IPS-15b (cell line): ENCODE data around the gene LZTFL1.

Experiments used
- H3K27me3 ChIP-seq: one replicate; pipeline ENCODE4 v1.6.1; 2013; ENCODE audit warnings: low read length; ENCODE audit not compliant: control insufficient read depth, insufficient read depth
- H3K36me3 ChIP-seq: one replicate; pipeline ENCODE4 v1.6.1; 2013; ENCODE audit warnings: low read length; ENCODE audit not compliant: control insufficient read depth, insufficient read depth
- H3K4me1 ChIP-seq: one replicate; pipeline ENCODE4 v1.6.1; 2013; ENCODE audit warnings: mild to moderate bottlenecking, low read length; ENCODE audit not compliant: control insufficient read depth, insufficient read depth
- H3K4me3 ChIP-seq: one replicate; pipeline ENCODE4 v1.5.1; 2013; ENCODE audit warnings: low read depth, low read length
- H3K9ac ChIP-seq: one replicate; pipeline ENCODE4 v1.6.1; 2013; ENCODE audit warnings: low read depth, mild to moderate bottlenecking, low read length
- H3K9me3 ChIP-seq: one replicate; pipeline ENCODE4 v1.6.1; 2013; ENCODE audit warnings: mild to moderate bottlenecking, low read length; ENCODE audit not compliant: control insufficient read depth, insufficient read depth

Gene LZTFL1

DNA sequence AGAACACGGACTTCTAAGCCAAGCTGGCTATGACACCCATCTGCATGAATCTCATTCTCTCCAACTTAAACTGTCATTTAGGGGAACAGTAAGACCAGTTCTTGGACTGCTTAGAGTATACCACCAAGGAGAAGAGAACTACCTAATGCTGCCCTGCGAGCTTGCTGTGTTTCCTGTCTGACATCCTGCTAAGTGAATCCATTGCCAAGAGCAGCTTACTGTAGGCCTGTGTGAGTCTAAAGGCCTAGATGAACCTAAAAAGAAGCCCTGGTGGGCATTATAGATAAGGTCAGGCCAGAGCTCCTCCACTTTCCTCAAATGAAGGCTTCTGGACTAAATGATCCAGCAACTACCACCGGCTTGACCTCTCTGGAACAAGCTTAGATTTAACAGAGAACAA, 15.0 kb downstream of the LZTFL1 start:
- Histone ChIP-seq H3K9ac (no peak overlapping the region), H3K4me1 (no peaks in the 10 kb centered on the region), H3K9me3 (no peaks in the 10 kb centered on the region), H3K4me3 (no peak overlapping the region), H3K36me3 (no peaks in the 10 kb centered on the region), H3K27me3 (no peaks in the 10 kb centered on the region)

DNA sequence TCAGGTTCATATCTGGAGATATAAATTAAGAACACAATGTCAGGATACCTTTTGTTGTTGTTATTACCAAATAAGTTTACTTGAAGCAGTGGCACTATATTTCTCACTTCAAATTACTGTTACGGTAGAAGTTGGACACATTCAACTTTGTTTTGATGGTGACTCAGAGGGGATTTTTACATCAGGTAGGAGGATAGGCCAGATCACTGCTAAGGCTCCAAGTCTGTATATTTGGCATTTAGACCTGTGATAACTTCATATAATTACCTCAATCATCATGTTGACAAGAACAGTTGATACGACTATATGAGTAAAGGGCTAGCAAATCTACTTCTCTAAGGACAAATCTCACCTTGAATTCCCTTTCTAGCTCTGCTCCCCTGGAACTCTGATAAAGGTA, 15.6 kb downstream of the LZTFL1 start:
- Histone ChIP-seq H3K9ac (no peak overlapping the region), H3K9me3 (no peaks in the 10 kb centered on the region), H3K4me3 (no peak overlapping the region), H3K36me3 (no peaks in the 10 kb centered on the region), H3K4me1 (no peaks in the 10 kb centered on the region), H3K27me3 (no peaks in the 10 kb centered on the region)

DNA sequence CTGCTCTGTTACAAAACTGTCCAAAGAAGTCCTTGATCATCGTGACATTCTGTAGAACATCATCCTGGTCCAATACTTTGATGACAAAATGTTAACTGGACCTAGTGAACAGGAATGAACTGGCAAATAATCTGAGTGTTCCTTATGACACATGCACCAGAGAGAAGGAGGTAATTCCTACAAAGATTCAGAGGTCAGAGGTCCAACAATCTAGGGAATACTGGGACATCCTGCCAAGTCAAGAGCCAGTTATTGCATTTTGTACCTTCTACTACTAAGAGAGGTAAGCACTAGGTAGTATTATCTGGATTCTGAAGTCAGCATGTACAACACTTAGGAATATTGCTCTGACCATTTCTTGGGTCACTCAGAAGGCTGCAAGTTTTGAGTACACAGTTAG, 20.8 kb downstream of the LZTFL1 start:
- Histone ChIP-seq H3K9me3 (no peaks in the 10 kb centered on the region), H3K36me3 (no peaks in the 10 kb centered on the region), H3K27me3 (no peaks in the 10 kb centered on the region), H3K4me1 (no peaks in the 10 kb centered on the region), H3K4me3 (no peak overlapping the region), H3K9ac (no peak overlapping the region)

DNA sequence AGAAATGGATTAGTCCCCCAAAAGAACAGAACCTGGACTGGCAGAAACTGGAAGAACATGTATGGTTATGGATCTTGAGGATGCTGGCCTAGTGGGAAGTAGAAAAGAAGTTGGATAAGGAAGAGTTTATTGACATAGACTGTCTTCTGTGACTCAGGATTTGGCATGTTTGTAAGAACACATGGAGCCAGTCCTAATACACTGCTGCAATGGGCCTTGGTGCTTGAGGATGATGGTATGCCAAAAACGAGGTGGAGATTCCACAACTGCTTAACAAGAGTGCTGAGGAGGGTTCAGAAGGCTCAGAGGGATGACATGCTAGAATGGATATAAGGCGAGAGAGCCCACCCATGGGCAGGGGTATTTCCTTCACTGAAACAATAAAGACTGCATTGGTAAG, 22.4 kb downstream of the LZTFL1 start:
- H3K9ac ChIP-seq: no peak overlapping the region
- no peak overlapping the region for H3K4me3 ChIP-seq
- no peaks in the 10 kb centered on the region for H3K9me3 ChIP-seq
- no peaks in the 10 kb centered on the region for H3K27me3 ChIP-seq
- no peaks in the 10 kb centered on the region for H3K4me1 ChIP-seq
- no peaks in the 10 kb centered on the region for H3K36me3 ChIP-seq

DNA sequence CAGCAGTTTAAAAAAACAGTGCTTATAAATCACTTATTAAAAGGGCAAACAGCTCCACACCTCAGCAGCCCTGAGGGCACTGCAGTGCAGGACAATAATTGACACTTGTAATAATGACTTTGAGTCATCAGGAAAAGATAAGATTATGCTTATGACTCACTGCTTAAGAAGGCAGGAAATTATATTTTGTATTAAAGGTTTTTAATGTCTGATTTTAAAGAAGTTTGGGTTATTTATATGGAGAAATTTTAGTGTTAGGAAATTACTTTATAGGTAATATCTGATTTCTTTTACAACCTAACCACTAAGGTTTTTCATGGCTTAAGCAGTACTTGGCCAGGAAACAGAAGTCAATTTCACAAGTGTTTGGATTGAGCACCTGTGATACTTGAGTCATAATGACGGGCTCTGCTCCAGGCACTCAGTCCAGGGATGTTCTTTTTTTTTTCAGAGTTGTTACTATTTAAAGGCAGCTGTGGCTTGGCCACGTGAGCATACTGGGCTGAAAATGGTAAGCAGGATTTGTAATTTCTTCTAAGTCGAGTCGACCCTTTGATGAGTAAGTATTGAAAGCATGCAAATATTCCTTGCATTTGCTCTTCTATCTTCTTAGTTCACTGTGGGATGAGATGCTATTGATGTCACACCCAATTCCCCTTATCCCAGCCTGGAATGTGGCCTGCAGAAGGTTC, 23.9 kb downstream of the LZTFL1 start:
- H3K27me3 ChIP-seq: no peaks in the 10 kb centered on the region
- H3K4me3 ChIP-seq: no peak overlapping the region

DNA sequence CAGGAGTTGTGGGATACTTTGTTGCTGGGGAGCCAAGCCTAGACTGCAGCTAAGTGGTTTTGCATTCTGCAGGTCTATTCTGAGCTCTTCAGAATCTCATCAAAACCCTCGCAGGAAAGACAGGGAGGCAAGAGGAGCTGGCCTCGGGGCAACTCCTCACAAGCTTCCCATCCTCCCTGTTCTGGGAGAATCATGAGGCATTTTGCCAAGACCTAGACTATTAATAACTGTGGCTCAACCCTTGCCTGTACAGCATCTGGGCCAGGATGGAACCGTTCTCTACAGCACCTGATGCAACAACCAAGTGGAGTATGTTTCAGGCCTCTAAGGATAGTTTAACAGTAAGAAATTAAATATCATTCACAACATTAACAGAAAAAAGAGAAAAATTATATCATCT, 25.4 kb downstream of the LZTFL1 start:
- H3K9ac ChIP-seq: no peak overlapping the region
- H3K4me1 ChIP-seq: no peaks in the 10 kb centered on the region
- no peaks in the 10 kb centered on the region for H3K9me3 ChIP-seq
- H3K27me3 ChIP-seq: no peaks in the 10 kb centered on the region
- no peaks in the 10 kb centered on the region for H3K36me3 ChIP-seq
- no peak overlapping the region for H3K4me3 ChIP-seq

More for the DNA sequence above, 23.9 kb downstream of the LZTFL1 start:
- Histone ChIP-seq H3K36me3 (no peaks in the 10 kb centered on the region), H3K4me1 (no peaks in the 10 kb centered on the region), H3K9me3 (no peaks in the 10 kb centered on the region), H3K9ac (no peak overlapping the region)

DNA sequence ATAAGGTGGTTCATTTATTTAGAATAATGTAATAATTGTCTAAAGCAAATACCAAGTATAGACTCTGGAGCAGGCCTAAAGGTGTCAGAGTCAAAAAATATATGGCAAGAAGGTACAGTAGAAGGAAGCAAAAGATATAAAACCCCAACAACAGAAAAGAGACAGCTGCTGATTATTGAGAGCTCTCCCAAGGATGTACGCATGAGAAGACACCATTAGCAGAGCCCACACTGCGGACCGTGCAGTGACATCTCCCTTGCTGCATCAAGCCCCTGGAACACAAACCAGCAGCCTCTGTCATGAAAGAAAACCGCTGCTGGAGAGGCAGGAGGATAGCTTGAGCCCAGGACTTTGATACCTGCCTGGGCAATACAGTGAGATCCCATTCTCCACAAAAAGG, 27.6 kb downstream of the LZTFL1 start:
- Histone ChIP-seq H3K9ac (no peak overlapping the region), H3K27me3 (no peaks in the 10 kb centered on the region), H3K4me1 (no peaks in the 10 kb centered on the region), H3K36me3 (no peaks in the 10 kb centered on the region), H3K9me3 (no peaks in the 10 kb centered on the region), H3K4me3 (no peak overlapping the region)

DNA sequence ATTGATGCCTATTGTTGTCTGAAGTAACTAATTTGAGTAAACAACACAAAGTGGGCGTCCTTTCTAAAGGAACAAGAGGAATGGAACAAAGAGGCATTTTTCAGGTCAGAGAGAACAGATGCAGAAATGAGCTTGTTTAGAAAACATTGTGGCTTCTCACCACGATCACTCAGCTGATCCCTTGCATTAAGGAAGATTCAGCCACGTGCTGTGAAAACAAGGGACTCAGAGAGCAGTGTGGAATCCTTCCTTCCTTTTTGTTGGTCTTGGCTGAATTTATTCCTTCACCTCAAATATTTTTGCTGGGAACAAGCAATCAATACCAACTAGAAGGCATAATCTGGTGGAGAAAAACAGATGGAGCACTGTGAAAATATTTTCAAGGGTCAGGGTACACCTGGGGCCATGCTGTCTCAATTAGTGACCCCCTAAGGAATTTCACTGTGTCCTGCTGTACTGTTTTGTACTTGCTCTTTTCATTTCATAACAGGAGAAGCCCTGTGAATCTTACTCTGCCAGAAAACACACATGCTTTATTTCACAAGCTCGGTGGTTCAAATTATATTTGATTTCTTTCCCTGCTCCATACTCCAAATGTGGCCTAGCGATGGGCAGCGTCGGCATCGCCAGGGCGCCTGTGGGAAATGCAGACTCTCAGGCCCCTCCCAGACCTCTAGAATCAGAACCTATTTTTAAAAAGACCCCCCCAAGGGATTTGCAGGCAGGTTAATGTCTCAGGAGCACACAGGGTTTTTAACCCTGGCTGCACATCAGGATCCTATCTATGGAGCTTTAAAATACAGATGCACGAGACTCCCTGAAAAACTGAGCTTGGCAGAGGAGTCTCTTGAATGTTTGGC, 34.0 kb downstream of the LZTFL1 start:
- no peaks in the 10 kb centered on the region for H3K36me3 ChIP-seq
- H3K9me3 ChIP-seq: no peaks in the 10 kb centered on the region
- no peak overlapping the region for H3K9ac ChIP-seq
- no peak overlapping the region for H3K4me3 ChIP-seq
- H3K4me1 ChIP-seq: no peaks in the 10 kb centered on the region
- no peaks in the 10 kb centered on the region for H3K27me3 ChIP-seq

DNA sequence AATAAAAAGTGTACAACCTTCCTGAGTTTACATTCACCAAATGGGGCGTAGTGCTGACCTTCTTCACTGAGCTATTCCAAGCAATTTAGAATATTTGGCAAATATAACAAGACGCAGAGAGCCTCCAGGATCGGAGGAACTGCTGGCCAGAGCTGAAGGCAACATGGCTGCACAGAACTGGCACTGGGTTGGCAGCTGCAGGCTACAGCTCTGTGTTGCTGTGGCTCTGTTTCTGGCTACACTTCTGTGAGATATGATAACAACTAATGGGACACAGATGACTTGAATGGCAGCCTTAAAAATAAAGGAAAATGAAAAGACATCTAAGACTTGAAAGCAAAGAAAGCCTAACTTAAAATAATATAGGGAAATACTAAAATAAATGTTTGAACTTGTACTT, 34.8 kb downstream of the LZTFL1 start:
- Histone ChIP-seq H3K9ac (no peak overlapping the region), H3K4me1 (no peaks in the 10 kb centered on the region), H3K9me3 (no peaks in the 10 kb centered on the region), H3K36me3 (no peaks in the 10 kb centered on the region), H3K27me3 (no peaks in the 10 kb centered on the region), H3K4me3 (no peak overlapping the region)

DNA sequence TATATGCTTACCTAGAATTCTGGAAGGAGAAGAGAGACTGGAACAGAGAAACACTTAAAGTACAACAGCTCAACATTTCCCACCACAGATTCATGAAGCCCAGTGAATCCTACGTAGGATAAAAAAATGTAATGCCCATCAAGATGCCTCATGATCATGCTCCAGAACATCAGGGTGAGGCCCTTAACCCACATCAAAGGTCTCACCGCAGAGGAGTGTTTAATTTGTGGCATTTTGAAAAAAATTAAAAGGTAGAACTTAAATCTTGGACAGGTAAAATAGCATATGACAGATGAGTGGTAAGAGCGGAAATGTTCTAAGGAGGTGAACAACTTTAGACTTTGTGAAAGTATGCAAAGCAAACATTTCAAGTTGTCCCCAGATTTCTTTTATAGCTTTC, 35.8 kb downstream of the LZTFL1 start:
- Histone ChIP-seq H3K4me1 (no peaks in the 10 kb centered on the region), H3K36me3 (no peaks in the 10 kb centered on the region), H3K9ac (no peak overlapping the region), H3K4me3 (no peak overlapping the region), H3K9me3 (no peaks in the 10 kb centered on the region), H3K27me3 (no peaks in the 10 kb centered on the region)

DNA sequence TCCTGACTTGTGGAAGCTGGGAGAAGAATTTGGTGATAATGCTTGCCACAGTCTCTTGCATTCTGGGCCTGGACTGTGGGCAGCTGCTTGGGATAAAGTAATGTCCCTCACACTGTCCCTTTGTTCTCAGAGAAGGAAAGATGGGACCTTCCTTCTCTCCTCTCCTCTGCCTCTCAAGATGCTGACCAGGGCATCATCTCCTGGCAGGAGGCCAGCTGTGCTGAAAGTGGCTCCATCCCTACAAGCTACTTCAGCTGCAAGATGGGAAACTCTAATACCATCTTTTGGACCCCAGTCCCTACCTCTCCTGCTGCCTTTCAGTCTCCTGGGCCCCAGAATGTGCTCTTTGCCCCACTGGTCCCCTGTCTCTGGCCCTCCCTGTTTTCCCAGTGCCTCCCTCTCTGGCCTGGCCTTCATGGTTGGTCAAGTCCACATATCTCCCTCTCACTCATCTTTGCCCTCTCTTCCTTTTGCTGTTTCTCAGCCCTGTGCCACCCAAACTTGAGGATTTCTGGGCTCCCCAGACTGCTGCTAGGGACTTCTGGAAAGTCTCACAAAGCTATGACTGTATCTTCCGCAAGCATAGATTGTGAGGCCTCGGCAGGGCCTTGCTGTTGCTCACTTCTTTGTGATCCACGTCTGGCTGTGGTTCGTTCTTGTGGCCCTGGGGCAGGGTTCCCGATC, 38.5 kb downstream of the LZTFL1 start:
- H3K4me3 ChIP-seq: no peak overlapping the region
- no peaks in the 10 kb centered on the region for H3K4me1 ChIP-seq
- peaks cover 4% of the 10 kb centered on the region for H3K27me3 ChIP-seq
- no peaks in the 10 kb centered on the region for H3K9me3 ChIP-seq
- H3K9ac ChIP-seq: no peak overlapping the region
- H3K36me3 ChIP-seq: no peaks in the 10 kb centered on the region

DNA sequence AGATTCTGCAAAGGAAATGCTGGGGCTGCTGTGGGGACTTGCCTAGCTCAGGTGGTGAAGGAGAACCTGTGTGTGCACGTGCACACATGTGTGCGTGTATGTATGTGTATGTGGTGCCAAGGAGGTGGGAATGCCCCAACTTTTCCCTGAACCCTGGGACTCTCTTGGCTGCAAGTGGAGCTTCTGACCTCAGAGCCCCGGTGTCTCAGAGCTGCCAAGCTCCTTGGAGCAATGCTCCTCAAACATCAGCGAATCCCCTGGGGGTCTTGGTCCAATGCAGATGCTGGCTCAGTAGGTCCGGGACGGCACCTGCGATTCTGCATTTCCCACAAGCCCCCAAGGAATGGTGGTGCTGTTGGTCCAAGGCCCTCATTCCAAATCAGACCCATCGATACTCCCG, 39.8 kb downstream of the LZTFL1 start:
- Histone ChIP-seq H3K9ac (no peak overlapping the region), H3K9me3 (no peaks in the 10 kb centered on the region), H3K4me1 (no peaks in the 10 kb centered on the region), H3K4me3 (no peak overlapping the region), H3K36me3 (no peaks in the 10 kb centered on the region), H3K27me3 (peaks cover 15% of the 10 kb centered on the region)
